BLaER1 (cell line): ENCODE results near the gene MTF2.
A peak's percentile ranks its signal among the peaks of the same experiment; 100 is the strongest.
"Not testable (repeated sequence)": the region's sequence is repeated elsewhere in the genome, so short reads cannot be mapped to it uniquely, and the experiment has no call there.

Experiments used
- H3K27ac ChIP-seq: shearing (Covaris generic); formaldehyde crosslinking; 2 replicates; pipeline ENCODE4 v1.8.1; 2022
- H3K27me3 ChIP-seq: shearing (Covaris generic); formaldehyde crosslinking; 2 replicates; pipeline ENCODE4 v1.8.1; 2022
- H3K36me3 ChIP-seq: shearing (Covaris generic); formaldehyde crosslinking; 2 replicates; pipeline ENCODE4 v1.8.1; 2022
- H3K4me1 ChIP-seq: shearing (Covaris generic); formaldehyde crosslinking; 2 replicates; pipeline ENCODE4 v1.8.1; 2022
- H3K4me2 ChIP-seq: shearing (Covaris generic); formaldehyde crosslinking; 2 replicates; pipeline ENCODE4 v1.8.1; 2022
- H3K4me3 ChIP-seq: shearing (Covaris generic); formaldehyde crosslinking; 2 replicates; pipeline ENCODE4 v1.8.1; 2022
- H3K9ac ChIP-seq: shearing (Covaris generic); formaldehyde crosslinking; 2 replicates; pipeline ENCODE4 v1.8.1; 2022
- H3K9me3 ChIP-seq: shearing (Covaris generic); formaldehyde crosslinking; 2 replicates; pipeline ENCODE4 v1.8.1; 2022
- H4K20me1 ChIP-seq: shearing (Covaris generic); formaldehyde crosslinking; 2 replicates; pipeline ENCODE4 v1.8.1; 2022
- Cebpa-rat ChIP-seq: shearing (Covaris generic); IDR thresholded peaks from 2 replicates; pipeline ENCODE4 v1.8.1; 2022

The MTF2 gene

GRCh38 chr1:93155335-93155734 is 76.3 kb downstream of the MTF2 start:
- Histone ChIP-seq H3K9me3 (no peaks in the 10 kb centered on the region), H3K27me3 (no peaks in the 10 kb centered on the region), H3K4me3 (no peak overlapping the region), H4K20me1 (peaks cover 39% of the 10 kb centered on the region), H3K36me3 (peaks cover 52% of the 10 kb centered on the region), H3K4me1 (no peaks in the 10 kb centered on the region), H3K4me2 (no peak overlapping the region), H3K27ac (no peak overlapping the region), H3K9ac (no peak overlapping the region)
- TF ChIP-seq Cebpa-rat: no peak

- H3K36me3 ChIP-seq: peaks cover 57% of the 10 kb centered on the region
- no peak overlapping the region for H3K9ac ChIP-seq
- no peak for TF ChIP-seq Cebpa-rat
- H3K27me3 ChIP-seq: no peaks in the 10 kb centered on the region
- H4K20me1 ChIP-seq: peaks cover 55% of the 10 kb centered on the region
- no peak overlapping the region for H3K4me2 ChIP-seq
- H3K9me3 ChIP-seq: no peaks in the 10 kb centered on the region
- no peak overlapping the region for H3K27ac ChIP-seq
- no peak overlapping the region for H3K4me3 ChIP-seq
- no peaks in the 10 kb centered on the region for H3K4me1 ChIP-seq
Measured at GRCh38 chr1:93159337-93159736, 80.3 kb downstream of the MTF2 start.

GRCh38 chr1:93163314-93163713 is 84.2 kb downstream of the MTF2 start:
- H3K27ac ChIP-seq, H3K4me3 ChIP-seq, H3K4me1 ChIP-seq, H3K4me2 ChIP-seq, H3K27me3 ChIP-seq, H3K9ac ChIP-seq: not testable (repeated sequence)
- peaks cover 65% of the 10 kb centered on the region for H4K20me1 ChIP-seq
- H3K36me3 ChIP-seq: peaks cover 52% of the 10 kb centered on the region
- H3K9me3 ChIP-seq: peaks cover 25% of the 10 kb centered on the region

GRCh38 chr1:93164816-93165215 is 85.7 kb downstream of the MTF2 start:
- Histone ChIP-seq H3K9ac (no peak overlapping the region), H4K20me1 (peaks cover 74% of the 10 kb centered on the region), H3K4me3 (no peak overlapping the region), H3K9me3 (peaks cover 35% of the 10 kb centered on the region), H3K27ac (no peak overlapping the region), H3K27me3 (no peaks in the 10 kb centered on the region), H3K4me2 (no peak overlapping the region), H3K36me3 (peaks cover 57% of the 10 kb centered on the region), H3K4me1 (no peaks in the 10 kb centered on the region)
- TF ChIP-seq Cebpa-rat: no peak

GRCh38 chr1:93165895-93166294 is 86.8 kb downstream of the MTF2 start:
- Histone ChIP-seq H3K36me3 (peaks cover 64% of the 10 kb centered on the region), H3K9me3 (peaks cover 45% of the 10 kb centered on the region), H4K20me1 (peaks cover 76% of the 10 kb centered on the region)
- H3K4me3 ChIP-seq, H3K27ac ChIP-seq, H3K27me3 ChIP-seq, H3K9ac ChIP-seq, H3K4me1 ChIP-seq, H3K4me2 ChIP-seq: not testable (repeated sequence)

GRCh38 chr1:93167006-93167405 is 87.9 kb downstream of the MTF2 start:
- Histone ChIP-seq H3K4me2 (no peak overlapping the region), H3K4me3 (no peak overlapping the region), H3K9ac (no peak overlapping the region), H3K36me3 (peaks cover 60% of the 10 kb centered on the region), H3K27ac (no peak overlapping the region), H4K20me1 (peaks cover 79% of the 10 kb centered on the region), H3K9me3 (peaks cover 45% of the 10 kb centered on the region), H3K4me1 (peaks cover 9% of the 10 kb centered on the region), H3K27me3 (no peaks in the 10 kb centered on the region)
- TF ChIP-seq Cebpa-rat: no peak

GRCh38 chr1:93170141-93170678 is 91.1 kb downstream of the MTF2 start:
- Histone ChIP-seq H3K9me3 (peaks cover 48% of the 10 kb centered on the region), H3K4me3 (peak overlapping the region; percentile 23; the same call in 1 of the 2 replicates), H3K4me1 (peaks cover 18% of the 10 kb centered on the region), H3K36me3 (peaks cover 49% of the 10 kb centered on the region), H4K20me1 (peaks cover 76% of the 10 kb centered on the region)
- H3K4me2 ChIP-seq, H3K9ac ChIP-seq, H3K27ac ChIP-seq, H3K27me3 ChIP-seq: not testable (repeated sequence)

GRCh38 chr1:93171549-93172034 is 92.5 kb downstream of the MTF2 start:
- peaks cover 38% of the 10 kb centered on the region for H3K9me3 ChIP-seq
- no peak overlapping the region for H3K9ac ChIP-seq
- peaks cover 18% of the 10 kb centered on the region for H3K4me1 ChIP-seq
- H3K27ac ChIP-seq: no peak overlapping the region
- TF ChIP-seq Cebpa-rat: no peak
- H4K20me1 ChIP-seq: peaks cover 73% of the 10 kb centered on the region
- H3K4me3 ChIP-seq: peak overlapping the region; percentile 27
- H3K36me3 ChIP-seq: peaks cover 49% of the 10 kb centered on the region
- no peaks in the 10 kb centered on the region for H3K27me3 ChIP-seq
- H3K4me2 ChIP-seq: peak overlapping the region; percentile 64

- no peak overlapping the region for H3K27ac ChIP-seq
- 0 out of 2 replicates have a peak overlapping the region, but pooled peaks have one; percentile 64 for H3K4me2 ChIP-seq
- no peak overlapping the region for H3K9ac ChIP-seq
- no peak for TF ChIP-seq Cebpa-rat
- no peak overlapping the region for H3K4me3 ChIP-seq
- no peaks in the 10 kb centered on the region for H3K27me3 ChIP-seq
- H3K36me3 ChIP-seq: peaks cover 45% of the 10 kb centered on the region
- peaks cover 28% of the 10 kb centered on the region for H3K9me3 ChIP-seq
- peaks cover 84% of the 10 kb centered on the region for H4K20me1 ChIP-seq
- peaks cover 27% of the 10 kb centered on the region for H3K4me1 ChIP-seq
Measured at GRCh38 chr1:93172778-93173177, 93.7 kb downstream of the MTF2 start.

GRCh38 chr1:93174638-93175037 is 95.6 kb downstream of the MTF2 start:
- not testable (repeated sequence) for H3K9ac ChIP-seq, H3K27me3 ChIP-seq, H3K4me3 ChIP-seq, H3K4me2 ChIP-seq, H3K27ac ChIP-seq
- H3K9me3 ChIP-seq: peaks cover 15% of the 10 kb centered on the region
- peaks cover 36% of the 10 kb centered on the region for H3K36me3 ChIP-seq
- H3K4me1 ChIP-seq: peaks cover 38% of the 10 kb centered on the region
- H4K20me1 ChIP-seq: peaks cover 93% of the 10 kb centered on the region

- peak overlapping the region; percentile 90 for H3K4me3 ChIP-seq
- H4K20me1 ChIP-seq: peaks cover 60% of the 10 kb centered on the region
- H3K27ac ChIP-seq: no peak overlapping the region
- no peak for TF ChIP-seq Cebpa-rat
- peaks cover 34% of the 10 kb centered on the region for H3K4me1 ChIP-seq
- peaks cover 23% of the 10 kb centered on the region for H3K36me3 ChIP-seq
- peaks cover 3% of the 10 kb centered on the region; the same call in 1 of the 2 replicates for H3K9me3 ChIP-seq
- H3K27me3 ChIP-seq: no peaks in the 10 kb centered on the region
- H3K9ac ChIP-seq: peak overlapping the region; percentile 89
- H3K4me2 ChIP-seq: peak overlapping the region; percentile 84
Measured at GRCh38 chr1:93177991-93178390, 98.9 kb downstream of the MTF2 start.
